ENCODE measurements around the gene PRR9.

The PRR9 gene

DNA sequence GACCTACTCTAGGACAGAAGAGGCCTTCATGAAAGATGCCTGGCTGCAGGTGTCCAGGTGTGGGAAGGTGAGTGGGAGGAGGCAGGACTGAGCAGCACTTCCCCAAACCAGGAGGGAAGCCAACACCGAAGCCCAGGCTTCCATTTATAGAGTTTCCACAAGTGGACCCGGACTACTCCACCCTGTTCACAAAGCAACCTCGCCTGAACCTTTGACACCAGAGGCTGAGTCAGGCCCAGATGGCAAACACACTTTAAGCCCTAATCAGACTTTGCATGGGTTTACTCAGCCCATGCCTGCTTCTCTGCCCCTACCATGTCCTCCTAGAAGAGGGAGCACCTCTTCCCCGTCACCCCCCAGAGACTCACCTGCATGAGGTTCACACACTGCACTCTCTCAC, 14.0 kb downstream of the PRR9 start:
- DNase-seq = no peak

DNA sequence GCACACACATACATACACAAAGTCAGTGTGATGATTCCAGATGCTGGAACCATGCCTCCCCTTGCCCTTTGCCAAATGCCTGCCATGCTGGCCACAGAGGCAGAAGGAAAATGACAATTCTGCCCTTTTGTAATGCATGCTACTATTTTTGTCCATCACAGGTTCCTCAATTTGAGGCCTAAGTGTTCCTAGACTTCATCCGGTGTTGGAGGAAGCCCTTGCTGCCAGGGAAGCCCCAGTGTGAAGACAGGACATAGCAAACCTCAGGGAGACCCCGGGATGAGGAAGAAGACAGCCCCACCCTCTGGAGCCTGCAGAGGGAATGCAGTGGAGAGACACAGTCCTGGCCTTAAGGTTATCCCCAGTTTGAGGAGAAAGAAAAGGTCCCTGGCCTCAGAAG, 14.4 kb downstream of the PRR9 start:
- DNase-seq = no peak

DNA sequence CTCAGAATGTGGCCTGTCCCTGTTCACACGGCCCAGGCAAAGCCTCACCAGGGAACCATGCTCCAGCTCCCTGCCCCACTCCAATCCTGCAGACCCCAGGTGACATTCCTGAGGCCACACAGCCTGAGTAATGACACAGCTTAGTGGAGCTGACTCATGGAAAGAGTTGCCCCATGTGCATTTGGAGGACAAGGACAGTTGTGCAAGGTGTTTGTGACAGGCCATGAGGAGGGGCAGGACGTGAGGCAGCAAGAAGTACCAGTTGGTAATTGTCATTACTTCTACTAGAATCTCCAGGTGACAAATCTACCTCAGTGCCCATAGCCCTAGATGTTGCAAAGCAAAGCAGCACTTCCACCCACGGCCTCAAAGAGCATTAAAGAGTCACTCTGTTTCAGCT, 15.2 kb downstream of the PRR9 start:
- DNase-seq = no peak

DNA sequence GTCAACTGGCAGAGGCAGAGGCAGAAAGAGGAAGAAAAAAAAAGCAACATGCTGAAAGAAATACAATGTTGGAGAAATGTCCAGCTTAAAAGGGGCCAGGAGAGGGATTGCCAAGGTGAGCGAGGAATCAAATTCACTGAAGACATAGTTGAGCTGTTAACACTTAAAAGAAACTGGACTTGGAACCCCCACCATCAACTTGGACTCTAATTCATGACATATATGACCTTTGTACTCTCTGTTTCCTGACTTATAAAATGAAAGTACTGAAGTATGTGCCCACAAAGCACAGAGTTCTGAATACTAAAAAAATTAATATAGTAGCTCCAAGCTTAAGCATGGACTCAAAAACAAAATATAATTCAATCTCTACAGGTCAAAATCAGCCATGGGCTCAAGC, 16.1 kb downstream of the PRR9 start:
- no peak for DNase-seq

DNA sequence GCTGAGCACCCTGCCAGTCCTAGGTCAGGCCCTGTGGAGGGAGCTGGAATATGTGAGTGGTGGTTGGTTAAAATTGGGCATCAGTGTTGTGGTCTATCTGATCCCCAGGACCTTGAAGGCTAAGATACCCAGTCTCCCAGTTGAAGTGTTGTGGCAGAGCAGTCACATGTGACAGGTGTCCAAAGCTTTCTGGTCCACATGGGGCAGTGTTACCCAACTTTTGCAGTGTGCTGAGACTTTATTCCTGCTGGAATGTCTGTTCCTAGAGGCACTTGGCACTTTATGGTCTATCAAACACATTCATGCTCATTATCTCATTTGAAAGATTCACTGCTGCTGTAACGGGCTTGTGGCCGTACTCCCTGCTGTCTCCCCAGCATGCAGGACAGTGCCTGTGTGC, 21.1 kb downstream of the PRR9 start:
- no peak for DNase-seq

DNA sequence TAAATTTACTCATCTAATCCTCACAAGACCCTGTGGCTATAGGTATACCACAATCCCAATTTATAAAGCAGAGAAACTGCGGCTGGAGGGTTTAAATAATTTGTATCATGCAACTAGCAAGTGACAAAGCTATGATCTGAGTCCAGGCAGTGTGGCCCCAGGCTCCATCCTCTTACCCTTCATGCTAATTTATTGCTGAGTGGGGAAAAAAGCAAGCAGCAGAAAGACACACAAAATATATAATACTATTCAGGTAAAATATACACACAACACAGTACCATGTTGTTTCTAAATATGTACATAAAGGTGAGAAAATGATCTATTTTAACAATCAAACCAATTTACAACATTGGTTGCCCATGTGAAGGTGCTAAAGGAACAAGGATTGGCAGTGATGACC, 24.8 kb downstream of the PRR9 start:
- DNase-seq = no peak

DNA sequence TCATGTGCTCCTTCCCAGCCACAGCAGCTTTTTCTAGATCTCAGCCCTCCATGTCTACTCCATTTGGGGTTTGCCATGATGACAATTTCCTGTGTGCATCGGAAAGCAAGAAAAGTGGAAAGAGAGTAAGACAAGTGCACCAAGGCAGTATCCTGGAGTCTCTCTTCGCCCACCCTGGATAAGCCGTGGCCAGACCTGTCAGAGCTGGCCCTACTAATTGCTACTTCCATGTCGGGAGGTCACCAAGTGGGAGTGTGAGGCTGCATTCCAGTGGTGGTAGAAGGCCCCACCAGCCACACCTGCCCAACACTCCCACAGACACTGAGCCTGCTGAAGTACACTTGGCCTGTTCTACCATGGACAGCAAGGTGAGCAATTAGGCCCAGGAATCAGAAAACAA, 28.1 kb downstream of the PRR9 start:
- DNase-seq = no peak

DNA sequence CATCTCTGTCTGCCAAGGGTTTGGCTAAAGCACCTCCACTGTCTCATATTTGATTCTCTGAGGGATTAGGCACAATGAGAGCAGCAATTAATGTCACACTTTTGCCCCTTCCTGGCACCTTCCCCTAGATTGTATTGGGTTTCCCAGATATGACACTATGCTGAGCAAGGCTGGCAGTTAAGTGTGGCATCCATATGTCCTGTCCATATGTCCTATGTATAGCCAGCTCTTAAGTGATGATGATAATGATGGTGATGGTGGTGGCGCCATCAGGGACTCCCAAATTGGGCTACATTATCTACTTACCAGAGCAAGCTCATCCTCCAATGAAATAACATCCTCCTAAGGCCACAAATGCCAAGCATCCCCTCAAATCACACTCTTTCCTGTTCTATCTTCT, 28.6 kb downstream of the PRR9 start:
- no peak for DNase-seq

DNA sequence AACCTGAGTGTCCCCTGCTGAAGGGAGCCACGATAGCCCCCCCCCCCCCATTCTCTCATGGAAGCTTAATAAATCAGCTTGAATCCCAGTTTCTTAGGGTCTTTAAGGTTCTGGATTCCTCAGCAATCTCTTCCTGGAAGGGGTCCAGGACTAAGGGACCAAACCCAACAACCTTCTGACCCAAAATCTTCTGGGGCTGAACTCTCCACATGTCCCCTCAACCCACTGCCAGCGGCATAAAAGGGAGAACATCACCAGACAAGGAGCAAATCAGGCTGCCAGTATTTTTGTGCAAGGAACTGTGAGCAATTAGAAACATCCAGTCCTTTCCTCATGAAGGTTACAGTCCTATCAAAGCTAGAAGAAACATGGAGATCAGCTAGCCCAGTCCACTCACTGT, 29.4 kb downstream of the PRR9 start:
- no peak for DNase-seq

DNA sequence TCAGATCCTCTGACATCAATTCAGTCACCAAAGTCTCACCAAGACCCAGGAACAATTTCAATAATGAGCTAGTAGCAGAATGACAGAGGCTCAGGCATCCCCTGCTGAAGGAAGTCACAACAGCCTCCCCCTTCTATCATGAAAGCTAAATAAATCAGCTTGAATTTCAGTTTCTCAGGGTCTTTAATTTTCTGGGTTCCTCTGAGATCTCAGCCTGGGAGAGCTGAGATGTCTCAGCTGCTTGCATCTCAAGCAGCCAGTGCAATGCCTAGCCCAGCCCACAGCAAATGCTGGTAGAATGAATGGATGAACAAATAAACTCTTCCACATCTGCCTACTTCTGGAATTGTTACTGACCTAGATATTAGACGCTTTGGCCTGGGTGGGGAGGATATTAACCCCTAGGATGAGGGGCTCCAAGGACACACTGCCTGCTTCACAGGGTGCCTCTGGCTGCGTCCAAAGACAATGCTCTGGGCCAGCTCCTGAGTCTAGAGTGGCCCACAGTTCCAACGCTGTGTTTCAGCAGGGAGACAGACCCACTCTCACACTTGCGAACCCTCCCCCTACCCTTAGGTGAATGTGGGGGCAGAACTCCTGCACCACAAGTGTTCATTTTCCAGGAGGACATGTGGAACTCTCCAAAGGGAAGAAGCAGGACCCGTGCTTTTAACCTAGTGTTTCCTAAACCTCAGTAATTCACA, 30.9 kb downstream of the PRR9 start:
- no peak for DNase-seq

DNA sequence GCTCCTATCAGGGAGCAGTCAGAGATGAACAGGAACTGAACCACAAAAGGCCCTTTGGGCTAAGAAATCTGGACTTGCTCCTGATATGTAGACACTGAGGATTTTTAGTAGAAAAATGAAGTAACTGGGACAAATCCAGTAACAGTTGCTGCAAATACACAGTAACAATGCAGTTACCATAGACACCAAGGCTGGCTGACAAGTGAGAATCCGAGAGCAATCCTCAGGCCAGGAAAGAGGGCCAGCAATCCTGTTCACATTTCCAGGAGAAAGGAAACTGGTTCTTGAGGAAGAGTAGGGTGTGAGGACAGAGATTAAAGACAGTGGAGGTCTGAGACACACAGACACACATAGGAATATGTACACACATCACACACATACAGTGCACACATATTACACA, 32.8 kb downstream of the PRR9 start:
- no peak for DNase-seq

DNA sequence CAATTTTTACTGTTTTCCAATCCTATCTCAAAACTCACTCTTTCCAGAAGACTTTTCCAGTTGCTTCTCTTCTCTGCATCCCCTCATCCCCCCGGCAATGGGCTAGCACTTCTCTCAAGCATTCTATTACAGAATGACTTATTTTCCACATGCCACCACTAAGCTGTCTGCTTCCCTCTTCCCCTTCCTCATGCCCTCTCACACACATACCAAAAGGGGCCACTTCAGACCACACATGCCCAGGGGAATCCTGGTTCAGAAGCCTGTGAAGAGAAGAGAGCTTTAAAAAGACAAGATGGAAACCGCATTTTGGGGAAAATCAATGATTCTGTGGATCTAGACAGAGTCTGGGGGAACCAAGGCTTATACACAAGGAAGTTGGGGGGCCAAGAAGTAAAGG, 33.7 kb downstream of the PRR9 start:
- no peak for DNase-seq

DNA sequence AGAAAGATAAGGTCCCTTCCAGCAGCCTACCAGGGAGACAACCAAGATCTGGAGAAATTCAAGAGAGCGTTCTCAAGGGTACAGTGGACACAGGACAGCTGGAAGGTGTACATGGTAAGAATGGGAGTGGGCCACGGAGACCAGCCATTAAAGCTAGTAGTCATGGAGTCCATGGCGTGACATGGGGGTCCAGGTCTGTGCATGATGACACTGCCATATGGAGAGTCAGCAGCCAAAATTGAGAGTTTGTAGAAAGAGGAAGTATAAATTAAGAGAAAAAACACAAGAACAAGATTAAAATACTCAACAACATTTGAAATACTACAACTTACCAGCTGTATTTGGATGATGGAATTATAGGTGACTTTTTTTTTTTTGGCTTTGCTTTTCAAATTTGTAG, 34.2 kb downstream of the PRR9 start:
- no peak for DNase-seq

DNA sequence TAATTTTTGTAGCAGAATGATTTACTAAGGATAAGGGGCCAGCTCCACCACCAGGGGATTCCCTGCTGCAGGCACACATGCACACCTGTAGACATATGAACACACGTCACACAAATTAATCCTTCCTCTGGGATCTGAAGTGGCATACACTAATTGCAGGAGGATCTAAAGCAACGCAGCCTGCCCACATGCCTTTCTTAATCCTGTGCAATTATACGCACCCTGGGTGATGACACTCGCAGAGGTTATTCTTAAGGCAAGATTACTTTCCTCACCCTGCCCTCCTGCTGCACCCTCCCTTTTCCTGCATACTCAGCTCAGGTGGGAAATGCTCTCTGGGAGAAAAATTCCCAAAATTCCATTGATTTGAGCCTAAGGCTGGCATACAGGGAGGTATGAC, 34.6 kb downstream of the PRR9 start:
- DNase-seq = no peak

DNA sequence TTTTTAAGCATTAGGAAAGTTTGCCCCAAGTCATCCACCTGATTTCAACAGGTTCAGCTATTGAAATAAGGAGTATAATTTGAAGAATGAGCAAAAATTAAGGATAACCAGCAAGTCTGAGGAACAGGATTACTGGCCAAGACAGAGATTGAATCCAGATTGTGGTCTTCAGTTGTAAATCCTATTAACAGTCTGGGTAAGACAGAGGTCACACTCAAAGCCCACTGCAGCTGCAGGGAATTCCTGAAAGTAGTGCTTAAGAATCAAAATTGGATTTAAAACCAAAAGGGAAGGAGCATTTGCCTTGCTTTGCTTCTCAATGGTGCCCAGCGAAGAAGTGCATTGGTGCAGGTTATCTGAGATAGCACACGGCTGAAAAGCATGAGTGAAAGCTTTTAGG, 35.7 kb downstream of the PRR9 start:
- DNase-seq = no peak

DNA sequence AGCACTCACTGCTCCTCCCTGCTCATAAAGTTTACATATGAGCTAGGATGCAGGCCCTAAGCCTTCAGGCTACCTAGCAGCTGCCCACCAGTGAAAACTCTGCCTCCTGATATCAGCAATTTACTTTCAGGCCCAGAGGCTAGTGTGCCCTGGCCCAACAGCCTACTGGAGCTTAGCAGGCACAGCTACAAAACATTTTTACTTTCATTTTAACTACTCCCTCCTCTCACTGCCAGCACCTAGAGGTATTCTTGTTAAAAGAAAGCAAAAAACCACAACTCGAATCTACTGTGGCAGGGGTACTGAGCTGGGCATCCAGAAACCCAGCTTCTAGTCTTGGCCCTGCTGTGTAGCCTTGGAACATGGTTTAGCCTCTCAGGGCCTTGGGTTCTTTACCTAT, 36.3 kb downstream of the PRR9 start:
- no peak for DNase-seq

DNA sequence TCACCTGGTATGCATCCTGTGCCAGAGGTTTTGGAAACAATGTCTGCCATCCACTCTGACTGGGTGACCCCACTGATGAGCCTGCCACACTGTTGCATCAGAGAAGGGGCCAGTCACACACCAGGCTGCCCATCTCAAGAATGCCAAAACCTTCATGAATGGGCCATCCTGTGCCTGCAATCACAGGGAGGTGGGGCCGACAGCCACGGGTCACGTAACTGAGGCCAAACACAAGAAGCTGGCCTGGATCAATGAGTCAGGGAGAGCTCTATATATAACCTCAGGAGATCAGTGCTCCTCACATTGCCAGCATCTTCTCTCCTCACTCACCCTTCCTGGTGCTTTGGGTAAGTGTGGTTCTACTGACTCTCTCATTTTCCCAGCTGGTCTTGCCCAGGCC, 42.0 kb downstream of the PRR9 start, which contains the start of gene LORICRIN:
Gene LORICRIN, plus strand, starts transcription at position 301 of the 400 bp plus-strand sequence. CDS start 1,263 bp downstream, outside the sequence.
- DNase-seq = no peak

DNA sequence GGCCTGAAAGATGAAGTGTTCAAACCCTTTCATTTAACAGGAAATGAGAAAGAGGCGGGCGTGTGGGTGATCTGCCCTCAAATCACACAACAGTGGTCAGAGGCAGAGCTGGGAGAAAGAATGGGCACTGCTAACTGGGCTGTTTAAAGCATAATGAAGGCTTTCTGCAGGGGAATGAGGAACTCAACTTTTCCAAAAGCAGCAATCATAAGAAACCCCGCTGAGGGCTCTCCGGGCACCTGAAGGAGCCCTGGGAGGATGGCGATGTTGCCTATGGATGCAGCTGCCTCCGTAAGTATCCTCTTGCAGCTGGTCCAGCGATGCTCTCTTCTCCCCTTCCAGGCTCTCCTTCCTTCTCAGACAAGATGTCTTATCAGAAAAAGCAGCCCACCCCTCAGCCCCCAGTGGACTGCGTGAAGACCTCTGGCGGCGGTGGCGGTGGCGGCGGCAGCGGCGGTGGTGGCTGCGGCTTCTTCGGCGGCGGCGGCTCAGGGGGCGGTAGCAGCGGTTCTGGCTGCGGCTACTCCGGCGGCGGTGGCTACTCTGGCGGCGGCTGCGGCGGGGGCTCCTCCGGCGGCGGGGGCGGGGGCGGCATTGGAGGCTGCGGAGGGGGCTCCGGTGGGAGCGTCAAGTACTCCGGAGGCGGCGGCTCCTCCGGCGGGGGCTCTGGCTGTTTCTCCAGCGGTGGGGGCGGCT, 43.3 kb downstream of the PRR9 start:
- DNase-seq = no peak

DNA sequence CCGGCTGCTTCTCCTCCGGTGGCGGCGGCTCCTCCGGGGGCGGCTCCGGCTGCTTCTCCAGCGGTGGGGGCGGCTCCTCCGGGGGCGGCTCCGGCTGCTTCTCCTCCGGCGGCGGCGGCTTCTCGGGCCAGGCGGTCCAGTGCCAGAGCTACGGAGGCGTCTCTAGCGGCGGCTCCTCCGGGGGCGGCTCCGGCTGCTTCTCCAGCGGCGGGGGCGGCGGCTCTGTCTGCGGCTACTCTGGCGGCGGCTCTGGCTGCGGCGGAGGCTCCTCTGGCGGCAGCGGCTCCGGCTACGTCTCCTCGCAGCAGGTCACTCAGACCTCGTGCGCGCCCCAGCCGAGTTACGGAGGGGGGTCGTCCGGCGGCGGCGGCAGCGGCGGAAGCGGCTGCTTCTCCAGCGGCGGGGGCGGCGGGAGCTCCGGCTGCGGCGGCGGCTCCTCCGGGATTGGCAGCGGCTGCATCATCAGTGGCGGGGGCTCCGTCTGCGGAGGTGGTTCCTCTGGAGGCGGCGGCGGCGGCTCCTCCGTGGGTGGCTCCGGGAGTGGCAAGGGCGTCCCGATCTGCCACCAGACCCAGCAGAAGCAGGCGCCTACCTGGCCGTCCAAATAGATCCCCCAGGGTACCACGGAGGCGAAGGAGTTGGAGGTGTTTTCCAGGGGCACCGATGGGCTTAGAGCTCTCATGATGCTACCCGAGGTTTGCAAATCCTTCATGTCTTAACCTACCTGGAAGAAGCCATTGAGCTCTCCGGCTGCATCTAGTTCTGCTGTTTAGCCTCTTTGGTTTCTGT, 44.1 kb downstream of the PRR9 start:
- no peak for DNase-seq

DNA sequence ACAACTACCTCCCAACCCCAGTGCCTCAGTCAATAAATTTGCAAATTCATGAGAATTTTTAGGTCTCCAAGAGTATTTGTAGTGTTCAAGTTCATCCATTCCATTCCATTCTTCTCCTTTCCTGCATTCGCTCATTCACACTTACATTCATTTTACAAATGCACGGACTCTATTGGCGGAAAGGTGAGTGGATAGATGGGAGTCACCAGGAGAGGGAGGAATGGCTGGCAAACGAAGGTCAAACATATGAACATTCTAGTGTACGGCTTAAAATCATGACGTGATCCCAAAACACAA, 44.6 kb downstream of the PRR9 start:
- DNase-seq = no peak

DNA sequence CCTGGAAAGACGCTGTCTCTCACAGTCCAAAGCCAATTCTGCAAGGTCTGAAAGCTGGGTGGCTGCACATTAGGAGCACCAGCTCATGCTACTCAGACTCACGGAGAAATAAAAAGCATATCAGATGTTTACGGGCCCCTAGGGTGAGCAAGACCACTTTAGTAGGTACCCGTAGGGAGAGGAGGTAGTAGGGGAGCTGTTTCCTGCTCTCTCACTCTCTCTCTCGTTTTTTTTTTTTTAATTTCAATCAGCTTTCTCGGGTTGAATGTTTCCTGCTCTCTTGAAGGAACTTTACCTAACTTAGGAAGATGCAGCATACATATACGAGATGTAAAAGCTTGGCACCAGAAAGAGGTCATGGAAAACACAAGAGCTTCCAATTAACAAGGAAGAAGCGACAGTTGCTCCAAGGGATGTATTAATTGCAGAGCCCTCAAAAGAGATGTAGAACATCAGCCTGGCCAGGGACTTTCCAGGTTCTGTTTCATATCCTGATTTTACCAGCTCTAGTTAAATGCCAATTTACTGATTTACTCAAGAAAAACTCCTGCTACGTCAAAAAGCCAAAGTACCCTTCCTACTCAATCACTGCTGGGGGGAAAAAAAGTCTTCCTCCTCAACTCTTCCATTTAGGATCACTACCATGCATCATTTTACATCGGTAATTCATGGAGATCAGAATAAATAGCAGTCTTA, 45.2 kb downstream of the PRR9 start:
- no peak for DNase-seq

DNA sequence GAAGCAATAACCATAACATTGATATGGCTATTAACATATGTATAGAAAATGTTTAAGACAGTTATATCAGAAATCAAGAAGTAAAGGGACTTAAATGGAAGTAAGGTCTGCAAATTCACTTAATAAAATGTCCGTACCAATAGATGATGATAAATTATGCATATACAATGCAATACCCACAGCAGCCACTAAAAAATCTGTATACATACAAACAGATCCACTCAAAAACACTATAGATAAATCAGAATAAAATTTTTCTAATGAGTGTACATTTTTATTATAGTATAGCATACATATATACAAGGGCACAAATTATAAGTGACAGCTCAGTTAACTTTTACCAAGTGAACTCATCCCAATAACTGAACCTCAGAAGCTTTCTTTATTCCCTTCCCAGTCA, 48.1 kb downstream of the PRR9 start:
- DNase-seq = no peak
